WTC11 (cell line): ENCODE results near the gene DCAF17. TPM values are rescaled to one million over a fixed set of nuclear protein-coding genes. Genes with fewer than 3 reads are reported as not detected.

Experiments used
- ATAC-seq: fragments of 200-7000 bp; cut with Tn5 transposase; 2 replicates; pipeline ENCODE4 v1.10.0; 2021; ENCODE audit warnings: mild to moderate bottlenecking, moderate library complexity
- CTCF ChIA-PET: fragments of 300-600 bp; sonication (Branson Sonifier 250); formaldehyde crosslinking; loops from one replicate; lab custom pipeline; 2021; ENCODE audit warnings: antibody characterized with exemption; lab: Charles Lee
- POLR2A ChIA-PET: fragments of 350-600 bp; sonication (Branson Sonifier 250); formaldehyde crosslinking; loops from one replicate; lab custom pipeline; 2021; ENCODE audit warnings: antibody characterized with exemption; lab: Charles Lee
- DNase-seq: peaks from one replicate; pipeline ENCODE4 v3.0.0; 2021; ENCODE audit warnings: low spot score
- H3K27ac Mint-ChIP-seq: 2 replicates; pipeline ENCODE4 v1.8.0; 2021; ENCODE audit warnings: mixed read lengths
- H3K27me3 Mint-ChIP-seq: 2 replicates; pipeline ENCODE4 v1.8.0; 2021; ENCODE audit warnings: low read depth, mild to moderate bottlenecking, moderate library complexity, mixed read lengths
- H3K36me3 Mint-ChIP-seq: 2 replicates; pipeline ENCODE4 v1.8.0; 2021; ENCODE audit warnings: mixed read lengths
- H3K4me1 Mint-ChIP-seq: 2 replicates; pipeline ENCODE4 v1.8.0; 2022; ENCODE audit warnings: mixed read lengths
- H3K4me3 Mint-ChIP-seq: 2 replicates; pipeline ENCODE4 v1.8.0; 2021; ENCODE audit warnings: mild to moderate bottlenecking, moderate library complexity, mixed read lengths
- H3K9me3 Mint-ChIP-seq: 2 replicates; pipeline ENCODE4 v1.8.0; 2021; ENCODE audit warnings: mixed read lengths
- FOXK1 ChIP-seq: sonication (generic); formaldehyde crosslinking; IDR thresholded peaks from 2 replicates; pipeline ENCODE4 v1.8.0; 2022; ENCODE audit warnings: mild to moderate bottlenecking, moderate library complexity, missing genetic modification reagents
- MXD4 ChIP-seq: fragments of 250-450 bp; sonication (Bioruptor Pico); IDR thresholded peaks from 2 replicates; pipeline ENCODE4 v1.8.0; 2021; ENCODE audit warnings: mild to moderate bottlenecking, moderate library complexity, borderline replicate concordance
- MYBL2 ChIP-seq: sonication (generic); formaldehyde crosslinking; IDR thresholded peaks from 2 replicates; pipeline ENCODE4 v1.8.1; 2023; ENCODE audit warnings: mild to moderate bottlenecking, moderate library complexity, missing genetic modification reagents
- TEAD1 ChIP-seq: sonication (generic); formaldehyde crosslinking; IDR thresholded peaks from 2 replicates; pipeline ENCODE4 v1.8.0; 2022; ENCODE audit warnings: mild to moderate bottlenecking, missing genetic modification reagents
- ZNF121 ChIP-seq: sonication (generic); formaldehyde crosslinking; IDR thresholded peaks from 2 replicates; pipeline ENCODE4 v1.8.0; 2023; ENCODE audit warnings: missing genetic modification reagents
- total RNA-seq: library from RNA; stranded (reverse); gene quantifications from 3 replicates; pipeline ENCODE4 v1.2.3, GENCODE V29; 2021
- TF ChIP-seq, protein P1 (sequence below): sonication (generic); formaldehyde crosslinking; IDR thresholded peaks from 2 replicates; pipeline ENCODE4 v1.8.0; 2023; ENCODE audit warnings: missing genetic modification reagents, mild to moderate bottlenecking, borderline replicate concordance
- TF ChIP-seq, protein P2 (sequence below): sonication (generic); formaldehyde crosslinking; IDR thresholded peaks from 2 replicates; pipeline ENCODE4 v1.8.0; 2023; ENCODE audit warnings: missing genetic modification reagents
- TF ChIP-seq, protein P3 (sequence below): sonication (generic); formaldehyde crosslinking; IDR thresholded peaks from 2 replicates; pipeline ENCODE4 v1.8.1; 2022; ENCODE audit warnings: missing genetic modification reagents, borderline replicate concordance
- TF ChIP-seq, protein P4 (sequence below): fragments of 250-450 bp; sonication (Bioruptor Pico); IDR thresholded peaks from 2 replicates; pipeline ENCODE4 v1.9.0; 2021; ENCODE audit warnings: mild to moderate bottlenecking
- TF ChIP-seq, protein P5 (sequence below): fragments of 250-450 bp; sonication (Bioruptor Pico); IDR thresholded peaks from 2 replicates; pipeline ENCODE4 v1.9.0; 2021; ENCODE audit warnings: moderate library complexity, mild to moderate bottlenecking, inconsistent platforms, borderline replicate concordance
- TF ChIP-seq, protein P6 (sequence below): sonication (generic); formaldehyde crosslinking; IDR thresholded peaks from 2 replicates; pipeline ENCODE4 v1.8.0; 2022; ENCODE audit warnings: mild to moderate bottlenecking, missing genetic modification reagents

DCAF17 gene
- total RNA-seq, 1 experiment from 2014 or later = 27.2 TPM

DNA sequence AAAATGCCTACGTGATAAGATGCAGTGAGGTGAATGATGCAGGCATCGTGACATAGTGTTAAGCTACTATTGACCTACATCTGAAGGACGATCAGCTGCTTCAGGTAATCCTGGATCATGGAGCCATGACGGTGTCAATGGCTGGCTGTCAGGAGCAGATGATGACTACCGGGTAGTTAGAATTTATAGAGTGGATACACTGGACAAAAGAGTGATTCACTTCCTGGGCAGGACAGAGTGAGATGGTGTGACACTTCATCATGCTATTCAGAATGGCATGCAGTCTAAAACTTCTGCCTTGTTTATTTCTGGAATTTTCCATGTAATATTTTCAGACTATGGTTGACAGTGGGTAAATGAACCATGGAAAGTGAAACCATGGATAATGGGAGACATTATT lies 29.8 kb upstream of the DCAF17 start:
- Mint-ChIP-seq H3K27me3 (no peaks in the 10 kb centered on the region), H3K9me3 (peaks cover 10% of the 10 kb centered on the region), H3K36me3 (peaks cover 28% of the 10 kb centered on the region), H3K4me3 (no peak overlapping the region), H3K27ac (no peak overlapping the region), H3K4me1 (peaks cover 56% of the 10 kb centered on the region)
- TF ChIP-seq MYBL2 (CRISPR knock-in tag) (no peak), TEAD1 (CRISPR knock-in tag) (no peak)
- TF ChIP-seq, protein P1, sequence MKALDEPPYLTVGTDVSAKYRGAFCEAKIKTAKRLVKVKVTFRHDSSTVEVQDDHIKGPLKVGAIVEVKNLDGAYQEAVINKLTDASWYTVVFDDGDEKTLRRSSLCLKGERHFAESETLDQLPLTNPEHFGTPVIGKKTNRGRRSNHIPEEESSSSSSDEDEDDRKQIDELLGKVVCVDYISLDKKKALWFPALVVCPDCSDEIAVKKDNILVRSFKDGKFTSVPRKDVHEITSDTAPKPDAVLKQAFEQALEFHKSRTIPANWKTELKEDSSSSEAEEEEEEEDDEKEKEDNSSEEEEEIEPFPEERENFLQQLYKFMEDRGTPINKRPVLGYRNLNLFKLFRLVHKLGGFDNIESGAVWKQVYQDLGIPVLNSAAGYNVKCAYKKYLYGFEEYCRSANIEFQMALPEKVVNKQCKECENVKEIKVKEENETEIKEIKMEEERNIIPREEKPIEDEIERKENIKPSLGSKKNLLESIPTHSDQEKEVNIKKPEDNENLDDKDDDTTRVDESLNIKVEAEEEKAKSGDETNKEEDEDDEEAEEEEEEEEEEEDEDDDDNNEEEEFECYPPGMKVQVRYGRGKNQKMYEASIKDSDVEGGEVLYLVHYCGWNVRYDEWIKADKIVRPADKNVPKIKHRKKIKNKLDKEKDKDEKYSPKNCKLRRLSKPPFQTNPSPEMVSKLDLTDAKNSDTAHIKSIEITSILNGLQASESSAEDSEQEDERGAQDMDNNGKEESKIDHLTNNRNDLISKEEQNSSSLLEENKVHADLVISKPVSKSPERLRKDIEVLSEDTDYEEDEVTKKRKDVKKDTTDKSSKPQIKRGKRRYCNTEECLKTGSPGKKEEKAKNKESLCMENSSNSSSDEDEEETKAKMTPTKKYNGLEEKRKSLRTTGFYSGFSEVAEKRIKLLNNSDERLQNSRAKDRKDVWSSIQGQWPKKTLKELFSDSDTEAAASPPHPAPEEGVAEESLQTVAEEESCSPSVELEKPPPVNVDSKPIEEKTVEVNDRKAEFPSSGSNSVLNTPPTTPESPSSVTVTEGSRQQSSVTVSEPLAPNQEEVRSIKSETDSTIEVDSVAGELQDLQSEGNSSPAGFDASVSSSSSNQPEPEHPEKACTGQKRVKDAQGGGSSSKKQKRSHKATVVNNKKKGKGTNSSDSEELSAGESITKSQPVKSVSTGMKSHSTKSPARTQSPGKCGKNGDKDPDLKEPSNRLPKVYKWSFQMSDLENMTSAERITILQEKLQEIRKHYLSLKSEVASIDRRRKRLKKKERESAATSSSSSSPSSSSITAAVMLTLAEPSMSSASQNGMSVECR (CRISPR knock-in tag) = no peak
- POLR2A ChIA-PET = no interaction called here
- CTCF ChIA-PET = no interaction called here
- ATAC-seq (no peak), DNase-seq (no peak)

DNA sequence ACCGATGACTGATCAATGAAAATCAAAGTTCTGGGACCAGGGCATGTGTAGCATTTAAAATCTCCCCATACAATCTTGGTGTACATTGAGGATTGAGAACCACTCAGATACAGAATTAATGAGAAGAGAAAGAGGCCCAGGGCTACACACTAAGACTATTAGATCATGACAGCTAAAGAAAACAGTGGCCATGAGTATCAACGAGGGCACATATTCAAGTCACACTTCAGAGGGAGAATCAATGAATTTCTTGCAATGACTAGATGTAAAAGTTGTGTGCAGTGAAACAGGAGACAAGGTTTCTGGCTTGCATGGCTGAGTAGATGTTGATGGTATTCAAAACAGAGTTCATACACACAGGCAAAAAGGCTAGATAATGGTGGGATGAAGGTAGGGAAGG lies 29.3 kb upstream of the DCAF17 start:
- ChIA-PET CTCF (no interaction called here), POLR2A (no interaction called here)
- ATAC-seq = no peak
- Mint-ChIP-seq H3K36me3 (peaks cover 28% of the 10 kb centered on the region), H3K27me3 (no peaks in the 10 kb centered on the region), H3K27ac (0 out of 2 replicates have a peak overlapping the region, but pooled peaks have one; percentile 5), H3K4me3 (no peak overlapping the region), H3K9me3 (peaks cover 10% of the 10 kb centered on the region), H3K4me1 (peaks cover 61% of the 10 kb centered on the region)
- TF ChIP-seq MXD4 = no peak
- TF ChIP-seq, protein P2, sequence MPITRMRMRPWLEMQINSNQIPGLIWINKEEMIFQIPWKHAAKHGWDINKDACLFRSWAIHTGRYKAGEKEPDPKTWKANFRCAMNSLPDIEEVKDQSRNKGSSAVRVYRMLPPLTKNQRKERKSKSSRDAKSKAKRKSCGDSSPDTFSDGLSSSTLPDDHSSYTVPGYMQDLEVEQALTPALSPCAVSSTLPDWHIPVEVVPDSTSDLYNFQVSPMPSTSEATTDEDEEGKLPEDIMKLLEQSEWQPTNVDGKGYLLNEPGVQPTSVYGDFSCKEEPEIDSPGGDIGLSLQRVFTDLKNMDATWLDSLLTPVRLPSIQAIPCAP = no peak
- TF ChIP-seq ZNF121 (CRISPR knock-in tag) = no peak
- TF ChIP-seq, protein P3, sequence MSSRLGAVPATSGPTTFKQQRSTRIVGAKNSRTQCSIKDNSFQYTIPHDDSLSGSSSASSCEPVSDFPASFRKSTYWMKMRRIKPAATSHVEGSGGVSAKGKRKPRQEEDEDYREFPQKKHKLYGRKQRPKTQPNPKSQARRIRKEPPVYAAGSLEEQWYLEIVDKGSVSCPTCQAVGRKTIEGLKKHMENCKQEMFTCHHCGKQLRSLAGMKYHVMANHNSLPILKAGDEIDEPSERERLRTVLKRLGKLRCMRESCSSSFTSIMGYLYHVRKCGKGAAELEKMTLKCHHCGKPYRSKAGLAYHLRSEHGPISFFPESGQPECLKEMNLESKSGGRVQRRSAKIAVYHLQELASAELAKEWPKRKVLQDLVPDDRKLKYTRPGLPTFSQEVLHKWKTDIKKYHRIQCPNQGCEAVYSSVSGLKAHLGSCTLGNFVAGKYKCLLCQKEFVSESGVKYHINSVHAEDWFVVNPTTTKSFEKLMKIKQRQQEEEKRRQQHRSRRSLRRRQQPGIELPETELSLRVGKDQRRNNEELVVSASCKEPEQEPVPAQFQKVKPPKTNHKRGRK (CRISPR knock-in tag) = no peak
- TF ChIP-seq, protein P4, sequence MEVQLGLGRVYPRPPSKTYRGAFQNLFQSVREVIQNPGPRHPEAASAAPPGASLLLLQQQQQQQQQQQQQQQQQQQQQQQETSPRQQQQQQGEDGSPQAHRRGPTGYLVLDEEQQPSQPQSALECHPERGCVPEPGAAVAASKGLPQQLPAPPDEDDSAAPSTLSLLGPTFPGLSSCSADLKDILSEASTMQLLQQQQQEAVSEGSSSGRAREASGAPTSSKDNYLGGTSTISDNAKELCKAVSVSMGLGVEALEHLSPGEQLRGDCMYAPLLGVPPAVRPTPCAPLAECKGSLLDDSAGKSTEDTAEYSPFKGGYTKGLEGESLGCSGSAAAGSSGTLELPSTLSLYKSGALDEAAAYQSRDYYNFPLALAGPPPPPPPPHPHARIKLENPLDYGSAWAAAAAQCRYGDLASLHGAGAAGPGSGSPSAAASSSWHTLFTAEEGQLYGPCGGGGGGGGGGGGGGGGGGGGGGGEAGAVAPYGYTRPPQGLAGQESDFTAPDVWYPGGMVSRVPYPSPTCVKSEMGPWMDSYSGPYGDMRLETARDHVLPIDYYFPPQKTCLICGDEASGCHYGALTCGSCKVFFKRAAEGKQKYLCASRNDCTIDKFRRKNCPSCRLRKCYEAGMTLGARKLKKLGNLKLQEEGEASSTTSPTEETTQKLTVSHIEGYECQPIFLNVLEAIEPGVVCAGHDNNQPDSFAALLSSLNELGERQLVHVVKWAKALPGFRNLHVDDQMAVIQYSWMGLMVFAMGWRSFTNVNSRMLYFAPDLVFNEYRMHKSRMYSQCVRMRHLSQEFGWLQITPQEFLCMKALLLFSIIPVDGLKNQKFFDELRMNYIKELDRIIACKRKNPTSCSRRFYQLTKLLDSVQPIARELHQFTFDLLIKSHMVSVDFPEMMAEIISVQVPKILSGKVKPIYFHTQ = no peak
- TF ChIP-seq, protein P5, sequence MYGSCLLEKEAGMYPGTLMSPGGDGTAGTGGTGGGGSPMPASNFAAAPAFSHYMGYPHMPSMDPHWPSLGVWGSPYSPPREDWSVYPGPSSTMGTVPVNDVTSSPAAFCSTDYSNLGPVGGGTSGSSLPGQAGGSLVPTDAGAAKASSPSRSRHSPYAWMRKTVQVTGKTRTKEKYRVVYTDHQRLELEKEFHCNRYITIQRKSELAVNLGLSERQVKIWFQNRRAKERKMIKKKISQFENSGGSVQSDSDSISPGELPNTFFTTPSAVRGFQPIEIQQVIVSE (CRISPR knock-in tag) = no peak
- TF ChIP-seq FOXK1 (CRISPR knock-in tag) = no peak
- no peak for DNase-seq

DNA sequence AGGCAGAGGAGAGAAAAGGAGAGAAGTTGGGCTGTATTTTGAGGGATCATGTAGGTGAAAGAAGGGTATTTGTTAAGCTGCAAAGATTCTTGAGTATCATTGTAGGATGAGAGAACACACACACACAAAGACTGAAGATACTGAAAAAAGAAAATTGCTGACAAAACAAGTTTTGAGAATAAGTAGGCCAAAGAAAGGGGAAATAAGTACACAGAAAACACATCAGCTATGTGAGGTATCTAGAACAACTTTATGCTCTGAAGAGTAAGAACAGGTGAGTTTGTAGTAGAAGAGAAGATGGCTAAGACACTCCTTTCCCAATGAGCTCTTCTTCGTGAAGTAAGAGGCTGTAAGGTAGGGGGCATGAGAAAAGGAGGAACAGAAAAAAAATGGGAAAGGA lies 28.5 kb upstream of the DCAF17 start:
- H3K9me3 Mint-ChIP-seq = peaks cover 10% of the 10 kb centered on the region
- H3K4me1 Mint-ChIP-seq = peaks cover 63% of the 10 kb centered on the region
- no peaks in the 10 kb centered on the region for H3K27me3 Mint-ChIP-seq
- no peak for DNase-seq
- CTCF ChIA-PET = interaction anchor here (1.1 kb wide), 1 partner anchor 11 kb away, joined by 3 read pairs; no protein-coding TSS in a partner anchor
- peak overlapping the region; percentile 1 for H3K27ac Mint-ChIP-seq
- POLR2A ChIA-PET = interaction anchor here (0.6 to 0.7 kb wide), 3 partner anchors 31 to 210 kb away, joined by 3 read pairs; no protein-coding TSS in a partner anchor
- no peak for ATAC-seq
- H3K36me3 Mint-ChIP-seq = peaks cover 28% of the 10 kb centered on the region
- H3K4me3 Mint-ChIP-seq = no peak overlapping the region
- TF ChIP-seq, protein P6, sequence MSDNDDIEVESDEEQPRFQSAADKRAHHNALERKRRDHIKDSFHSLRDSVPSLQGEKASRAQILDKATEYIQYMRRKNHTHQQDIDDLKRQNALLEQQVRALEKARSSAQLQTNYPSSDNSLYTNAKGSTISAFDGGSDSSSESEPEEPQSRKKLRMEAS (CRISPR knock-in tag) = no peak
